Prostate gland (tissue), 2 donors: ENCODE results near the gene CNTN3.

Source experiments
- CTCF ChIP-seq, 4 experiments: fragments of 200-600 bp in 2 of 4; fragments of 450-650 bp in 2 of 4; sonication (generic) in 2 of 4; IDR thresholded peaks; 1 replicate in 3 of 4; 2 replicates in 1 of 4; pipeline ENCODE4 v1.5.1; 2016 to 2019; ENCODE audit warnings: antibody characterized with exemption in 4 of 4, mild to moderate bottlenecking in 2 of 4, moderate library complexity in 2 of 4
- POLR2A ChIP-seq: fragments of 450-650 bp; IDR thresholded peaks from one replicate; pipeline ENCODE4 v1.6.1; 2016; ENCODE audit warnings: antibody characterized with exemption, mild to moderate bottlenecking

GRCh38 chr3:74631351-74632140 lies 17.1 kb upstream of the CNTN3 start:
- TF ChIP-seq CTCF (IDR thresholded peaks at IDR 0.05) (no peak), POLR2A (no peak)
